HUDEP-2 (cell line): ENCODE results near the gene CXorf58.
"Not testable (repeated sequence)": the region's sequence is repeated elsewhere in the genome, so short reads cannot be mapped to it uniquely, and the experiment has no call there.

ENCODE experiments used
- DNase-seq, 76 experiments: peaks; one replicate each; lab custom pipeline; 2025; ENCODE audit not compliant: unreplicated experiment in 76 of 76; lab: John Stamatoyannopoulos, UW

The CXorf58 gene

DNA sequence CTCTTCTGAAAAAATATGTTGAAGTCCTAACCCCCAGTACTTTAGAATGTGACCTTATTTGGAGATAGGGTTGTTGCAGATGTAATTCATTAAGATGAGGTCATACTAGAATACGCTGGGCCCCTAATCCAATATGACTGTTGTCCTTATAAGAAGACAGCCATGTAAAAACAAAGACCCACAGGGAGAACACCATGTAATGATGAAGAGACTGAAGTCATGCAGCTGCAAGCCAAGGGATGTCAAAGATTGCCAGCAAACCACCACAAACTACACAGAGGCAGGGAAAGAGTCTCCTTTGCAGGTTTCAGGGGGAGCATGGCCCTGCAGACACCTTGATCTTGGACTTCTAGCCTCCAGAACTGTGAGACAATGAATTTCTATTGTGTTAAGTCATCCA is 37.4 kb downstream of the CXorf58 start:
- no peak for DNase-seq

DNA sequence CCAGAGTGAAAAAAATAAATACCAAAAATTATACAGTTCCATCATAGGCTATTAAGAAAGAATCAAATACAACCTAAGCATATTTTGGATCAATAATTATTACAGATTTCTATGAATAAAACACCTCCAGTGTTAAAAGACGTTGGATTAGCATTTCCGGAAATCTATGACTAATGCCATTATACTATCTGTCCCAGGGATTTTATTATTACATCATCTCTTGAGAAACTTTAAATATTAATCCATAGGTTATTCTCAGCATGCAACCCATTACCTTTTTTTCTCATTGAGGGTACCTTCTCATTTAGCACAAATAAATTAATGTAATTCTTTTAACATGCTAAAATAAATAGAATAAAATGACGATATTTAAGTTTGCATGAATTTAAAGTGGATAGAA is 44.6 kb downstream of the CXorf58 start:
- no peak for DNase-seq

DNA sequence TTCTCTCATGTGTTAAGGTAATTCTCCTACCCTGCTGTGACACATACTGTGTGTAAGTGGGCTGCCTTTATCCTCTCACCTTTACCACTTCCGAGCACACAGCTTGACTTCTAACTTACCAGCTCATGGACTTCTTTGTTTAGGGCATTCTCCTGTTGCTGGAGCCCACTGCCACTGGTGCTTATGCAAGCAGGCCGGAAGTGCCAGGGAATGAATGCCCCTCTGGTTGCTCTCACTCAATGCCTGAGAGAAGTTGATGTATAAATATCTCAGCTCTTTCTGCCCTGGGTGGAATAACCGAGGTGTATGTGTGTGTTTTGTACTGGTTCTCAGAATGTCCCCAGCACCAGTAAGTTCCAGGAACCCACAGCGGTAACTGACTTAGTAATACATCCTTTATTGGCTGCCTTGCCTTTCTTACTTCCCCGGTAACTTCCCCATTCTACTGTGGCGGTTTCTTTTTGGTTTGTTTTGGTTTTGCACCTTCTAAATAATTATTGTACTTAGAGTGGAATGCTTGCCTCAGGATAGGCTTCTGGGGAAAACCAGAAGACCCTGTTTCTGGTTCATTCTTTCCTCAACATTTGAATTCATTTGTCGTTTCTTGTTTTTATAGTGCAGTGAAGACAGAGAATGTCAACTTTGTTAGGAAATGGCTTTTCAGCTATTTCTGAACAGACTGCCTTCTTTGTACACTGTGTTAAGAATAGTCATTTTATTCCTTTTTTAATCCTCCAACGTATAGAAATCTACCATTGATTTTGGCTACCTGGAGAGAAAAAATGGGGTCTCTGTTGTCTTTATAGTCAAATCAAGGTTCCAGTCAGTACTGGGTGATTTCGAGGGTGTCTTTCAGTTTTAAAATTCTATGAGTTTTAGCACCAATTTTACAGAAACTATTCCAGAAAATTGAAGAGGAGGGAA is 45.4 kb downstream of the CXorf58 start:
- DNase-seq, result peak in 31 of 76 experiments; percentile 0 to 42 (median 4)

DNA sequence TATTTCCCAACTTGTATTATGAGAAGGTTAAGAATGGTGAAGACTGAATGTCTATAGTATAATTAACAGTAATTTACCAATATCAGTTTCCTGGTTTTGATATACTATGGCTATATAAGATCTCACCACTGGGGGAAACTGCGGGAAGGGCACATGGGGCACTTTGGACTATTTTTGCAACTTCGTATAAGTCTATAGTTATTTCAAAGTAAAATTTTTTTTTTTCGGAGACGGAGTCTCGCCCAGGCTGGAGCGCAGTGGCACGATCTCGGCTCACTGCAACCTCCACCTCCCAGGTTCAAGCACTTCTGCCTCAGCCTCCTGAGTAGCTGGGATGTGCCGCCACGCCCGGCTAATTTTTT is 46.1 kb downstream of the CXorf58 start:
- DNase-seq, result peak in 5 of 76 experiments; percentile 0 to 1 (median 0)

DNA sequence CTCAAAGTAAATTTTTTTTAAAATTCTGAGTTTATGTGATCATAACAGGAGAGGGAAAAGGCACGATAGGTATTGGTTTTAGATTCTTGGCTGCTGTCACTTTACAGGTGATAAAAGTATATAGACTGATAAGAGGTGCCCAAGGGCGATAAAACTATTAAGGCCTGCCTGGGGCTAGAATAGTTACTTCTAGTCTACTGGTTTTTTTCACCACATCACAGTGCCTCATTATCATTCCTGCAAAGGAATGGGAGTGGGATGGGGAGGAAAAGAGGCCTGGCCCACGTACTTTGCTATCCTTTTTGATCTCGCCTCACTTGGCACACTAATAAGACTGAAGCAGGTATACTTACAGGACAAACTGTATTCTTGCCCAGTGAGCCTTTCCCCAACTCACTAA is 46.6 kb downstream of the CXorf58 start:
- DNase-seq, result no peak

DNA sequence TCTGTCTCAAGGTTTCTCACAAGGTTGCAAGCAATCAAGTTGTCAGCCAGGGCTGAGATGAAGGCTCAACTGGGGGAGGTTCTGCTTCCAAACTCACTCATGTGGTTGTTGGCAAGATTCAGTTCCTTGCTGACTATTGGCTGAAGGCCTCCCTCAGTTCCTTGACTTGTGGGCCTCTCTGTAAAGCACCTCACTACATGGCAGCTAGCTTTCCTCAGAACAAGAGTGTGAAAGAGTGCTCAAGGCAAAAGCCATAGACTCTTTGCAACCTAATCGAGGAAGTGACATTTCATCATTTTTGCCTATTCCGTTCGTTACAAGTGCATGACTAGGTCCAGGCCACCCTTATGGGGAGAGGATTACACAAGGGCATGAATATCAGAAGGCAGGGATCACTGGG is 52.0 kb downstream of the CXorf58 start:
- DNase-seq, result no peak

DNA sequence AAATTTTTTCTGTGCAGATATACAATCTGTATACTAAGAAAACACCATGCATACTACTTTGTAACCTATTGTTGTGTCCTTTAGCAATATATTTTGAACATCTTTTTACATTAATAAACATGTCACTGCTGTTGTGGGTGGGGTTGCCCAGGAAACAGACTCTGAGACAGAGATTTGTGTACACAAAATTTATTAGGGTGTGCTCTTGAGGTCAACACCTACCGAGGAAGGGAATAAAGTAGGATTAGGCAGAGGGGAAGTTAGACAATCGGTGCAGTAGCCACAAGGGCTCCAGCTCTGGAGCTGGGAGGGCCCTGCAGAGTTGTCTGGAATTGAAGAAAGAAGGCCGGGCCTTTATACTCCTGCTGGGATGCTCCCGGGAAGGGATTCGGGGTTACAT is 56.4 kb downstream of the CXorf58 start:
- DNase-seq, result no peak

DNA sequence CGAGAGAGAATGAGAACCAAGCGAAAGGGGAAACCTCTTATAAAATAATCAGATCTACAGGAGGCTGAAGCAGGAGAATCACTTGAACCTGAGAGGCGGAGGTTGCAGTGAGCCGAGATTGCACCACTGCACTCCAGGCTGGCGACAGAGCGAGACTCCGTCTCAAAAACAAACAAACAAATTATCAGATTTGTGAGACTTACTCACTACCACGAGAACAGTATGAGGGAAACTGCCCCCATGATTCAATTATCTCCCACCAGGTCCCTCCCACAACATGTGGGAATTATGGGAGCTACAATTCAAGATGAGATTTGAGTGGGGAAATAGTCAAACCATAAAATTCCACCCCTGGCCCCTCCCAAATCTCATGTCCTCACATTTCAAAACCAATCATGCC is 57.8 kb downstream of the CXorf58 start:
- not testable (repeated sequence) for DNase-seq

DNA sequence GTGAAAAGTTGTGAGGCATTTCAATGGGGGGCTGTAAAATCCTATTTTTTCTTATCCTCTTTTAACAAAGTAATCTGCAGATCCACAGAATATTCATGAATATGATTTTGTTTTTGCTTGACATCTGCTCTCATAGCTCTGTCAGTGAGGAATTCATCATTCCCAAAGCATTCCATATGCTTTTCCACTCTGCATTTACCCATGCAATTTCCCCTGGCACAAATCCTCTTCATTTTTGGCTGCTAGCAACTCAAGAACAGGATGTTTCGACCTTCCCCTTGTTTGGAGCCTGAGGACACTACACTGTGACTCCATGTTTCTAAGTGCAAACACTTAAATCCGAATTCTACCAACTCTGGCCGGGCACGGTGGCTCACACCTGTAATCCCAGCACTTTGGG is 70.7 kb downstream of the CXorf58 start:
- no peak for DNase-seq

DNA sequence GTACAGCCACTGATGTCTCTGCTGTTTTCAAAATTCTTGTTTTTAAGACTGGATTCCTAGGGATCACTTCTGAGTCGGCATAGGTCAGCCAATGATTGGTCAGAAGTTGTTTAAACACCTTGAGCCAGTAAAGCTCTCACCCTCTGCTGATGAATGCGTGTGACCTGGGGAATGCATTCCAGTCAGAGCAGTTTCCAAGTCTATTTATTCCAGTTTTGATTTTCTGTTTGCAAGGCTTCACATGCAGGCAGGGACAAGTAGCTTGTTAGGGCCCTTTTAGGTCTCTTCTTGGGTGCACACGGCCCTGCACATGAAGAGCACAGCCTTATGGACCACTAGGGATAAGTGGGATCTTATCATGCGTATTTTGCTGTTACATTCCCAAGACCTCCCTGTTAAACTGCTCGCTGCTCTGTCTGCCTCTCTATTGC is 72.2 kb downstream of the CXorf58 start:
- DNase-seq, result no peak

DNA sequence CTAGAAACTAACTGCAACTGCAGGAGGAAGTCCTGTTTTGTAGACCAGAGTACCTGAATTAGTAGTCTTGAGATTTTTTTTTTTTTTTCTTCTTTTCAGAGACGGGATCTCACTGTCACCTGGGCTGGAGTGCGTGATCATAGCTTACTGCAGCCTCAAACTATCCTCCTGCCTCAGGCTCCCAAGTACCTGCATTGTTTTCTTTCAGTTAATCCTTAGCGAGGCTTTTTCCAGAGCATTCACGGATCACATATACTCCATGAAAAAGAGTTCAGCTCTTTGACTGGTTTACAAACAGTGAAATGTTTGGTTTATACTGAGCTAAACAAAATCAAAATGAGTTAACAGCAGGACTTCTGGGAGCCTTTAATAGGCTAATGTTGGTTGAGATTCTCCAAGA is 73.4 kb downstream of the CXorf58 start:
- DNase-seq, result no peak

DNA sequence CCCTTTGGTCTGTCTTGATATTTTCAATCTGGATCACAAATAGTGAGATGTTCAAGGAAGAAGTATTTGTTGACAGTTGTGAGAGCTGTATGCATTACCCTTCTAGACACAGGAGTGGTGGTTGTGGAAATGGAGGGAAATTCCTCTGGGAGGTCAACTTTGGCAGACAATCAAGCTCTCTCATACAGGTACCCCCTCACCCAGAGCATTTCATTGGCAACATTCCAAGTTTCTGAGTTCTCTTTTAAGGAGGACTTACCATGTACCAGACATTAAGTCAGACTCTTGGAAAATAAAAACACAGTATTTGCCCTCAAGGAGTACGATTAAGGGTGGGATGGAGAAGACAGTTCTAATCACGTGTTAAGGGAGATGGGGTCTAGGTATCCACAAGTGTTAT is 73.9 kb downstream of the CXorf58 start:
- no peak for DNase-seq

DNA sequence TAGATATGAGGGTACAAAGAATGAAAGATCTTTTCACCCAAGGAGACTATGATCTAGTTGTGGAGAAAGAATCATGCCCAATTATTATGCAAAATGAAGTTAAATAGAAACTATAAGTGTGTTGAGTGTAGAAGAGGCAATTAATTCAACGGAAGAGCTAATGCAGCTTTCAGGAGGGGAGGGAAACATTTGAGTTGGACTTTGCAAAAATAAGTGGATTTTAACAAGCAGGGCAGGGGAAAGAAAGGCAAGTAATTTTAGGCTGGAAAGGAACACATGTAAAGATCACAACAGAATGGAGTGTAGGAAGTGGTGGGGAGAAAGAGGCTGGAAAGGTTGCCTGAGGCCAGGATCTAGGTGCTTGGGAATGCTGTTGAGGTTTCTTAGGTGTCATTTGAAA is 75.1 kb downstream of the CXorf58 start:
- no peak for DNase-seq
